Measurements from ENCODE around the gene CDH4. TPM values are rescaled to one million over a fixed set of nuclear protein-coding genes. Genes with fewer than 3 reads are reported as not detected.

The CDH4 gene
- total and polyA plus RNA-seq, 2 of the 13 experiments (the other 11 are each of a cell fraction or from before 2014, with no cell fraction given): not detected

GRCh38 chr20:61244213-61244612 is 7.8 kb upstream of the CDH4 start (continued):
- TF ChIP-seq ZNF775 (CRISPR knock-in tag; IDR thresholded peaks at IDR 0.05; ENCODE audit: borderline replicate concordance): no peak
- TF ChIP-seq ZUFSP (CRISPR knock-in tag; IDR thresholded peaks at IDR 0.05; ENCODE audit: borderline replicate concordance): no peak
- no peak for TF ChIP-seq ZNF646 (CRISPR knock-in tag; IDR thresholded peaks at IDR 0.05)
- TF ChIP-seq HMGXB3 (CRISPR knock-in tag; IDR thresholded peaks at IDR 0.05; ENCODE audit: borderline replicate concordance): no peak
- no peak for TF ChIP-seq SUZ12 (IDR thresholded peaks at IDR 0.05; ENCODE audit: low read depth, low read length)
- no peak for TF ChIP-seq EED (CRISPR knock-in tag; IDR thresholded peaks at IDR 0.05)
- no peak for TF ChIP-seq MLX (CRISPR knock-in tag; IDR thresholded peaks at IDR 0.05)

Measured in HepG2 (cell line).